ENCODE results near the gene APELA.
"Not testable (repeated sequence)": the region's sequence is repeated elsewhere in the genome, so short reads cannot be mapped to it uniquely, and the experiment has no call there.

DNA sequence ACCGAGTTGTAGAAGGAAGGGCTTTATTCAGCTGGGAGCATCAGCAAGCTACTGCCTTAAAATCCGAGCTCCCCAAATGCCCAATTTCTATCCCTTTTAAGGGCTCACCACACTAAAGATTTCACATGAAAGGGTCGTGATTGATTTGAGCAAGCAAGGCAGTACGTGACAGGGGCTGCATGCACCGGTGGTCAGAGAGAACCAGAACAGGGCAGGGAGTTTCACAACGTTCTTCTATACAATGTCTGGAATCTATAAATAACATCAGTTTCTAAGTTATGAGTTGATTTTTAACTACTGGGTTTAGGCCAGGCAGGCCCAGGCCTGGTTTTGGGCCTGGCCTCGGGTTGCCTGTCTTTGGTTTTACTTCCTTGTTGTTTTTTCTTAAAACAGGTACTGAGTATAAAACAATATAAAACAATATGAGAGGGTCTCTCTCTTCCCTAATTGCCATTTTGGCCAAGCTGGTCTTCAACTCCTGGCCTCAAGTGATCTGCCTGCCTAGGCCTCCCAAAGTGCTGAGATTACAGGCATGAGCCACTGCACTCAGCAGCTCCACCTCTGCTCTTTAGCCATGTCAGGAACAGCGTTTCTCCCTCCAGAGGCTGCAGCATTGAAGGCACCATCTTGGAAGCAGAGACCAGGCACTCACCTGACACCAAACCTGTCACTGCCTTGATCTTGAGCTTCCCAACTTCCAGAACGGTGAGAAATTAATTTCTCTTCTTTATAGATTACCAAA, 59.1 kb downstream of the APELA start:
- TF ChIP-seq, protein P1, sequence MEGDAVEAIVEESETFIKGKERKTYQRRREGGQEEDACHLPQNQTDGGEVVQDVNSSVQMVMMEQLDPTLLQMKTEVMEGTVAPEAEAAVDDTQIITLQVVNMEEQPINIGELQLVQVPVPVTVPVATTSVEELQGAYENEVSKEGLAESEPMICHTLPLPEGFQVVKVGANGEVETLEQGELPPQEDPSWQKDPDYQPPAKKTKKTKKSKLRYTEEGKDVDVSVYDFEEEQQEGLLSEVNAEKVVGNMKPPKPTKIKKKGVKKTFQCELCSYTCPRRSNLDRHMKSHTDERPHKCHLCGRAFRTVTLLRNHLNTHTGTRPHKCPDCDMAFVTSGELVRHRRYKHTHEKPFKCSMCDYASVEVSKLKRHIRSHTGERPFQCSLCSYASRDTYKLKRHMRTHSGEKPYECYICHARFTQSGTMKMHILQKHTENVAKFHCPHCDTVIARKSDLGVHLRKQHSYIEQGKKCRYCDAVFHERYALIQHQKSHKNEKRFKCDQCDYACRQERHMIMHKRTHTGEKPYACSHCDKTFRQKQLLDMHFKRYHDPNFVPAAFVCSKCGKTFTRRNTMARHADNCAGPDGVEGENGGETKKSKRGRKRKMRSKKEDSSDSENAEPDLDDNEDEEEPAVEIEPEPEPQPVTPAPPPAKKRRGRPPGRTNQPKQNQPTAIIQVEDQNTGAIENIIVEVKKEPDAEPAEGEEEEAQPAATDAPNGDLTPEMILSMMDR (IDR thresholded peaks at IDR 0.05; ENCODE audit: low read depth, low read length): not testable (repeated sequence)
- TF ChIP-seq POLR2A (IDR thresholded peaks at IDR 0.05; ENCODE audit: extremely low read depth, insufficient read length): not testable (repeated sequence)
